Mesodermal cell (in vitro differentiated cells): ENCODE results near the gene EYA2.
"Not testable (repeated sequence)": the region's sequence is repeated elsewhere in the genome, so short reads cannot be mapped to it uniquely, and the experiment has no call there.

Source experiments
- H3K27ac ChIP-seq: 2 replicates; pipeline ENCODE4 v1.7.0; 2013; ENCODE audit warnings: mild to moderate bottlenecking, low read depth, low read length, moderate library complexity; ENCODE audit not compliant: severe bottlenecking
- H3K36me3 ChIP-seq: 2 replicates; pipeline ENCODE4 v1.7.1; 2013; ENCODE audit warnings: mild to moderate bottlenecking, low read length, moderate library complexity; ENCODE audit not compliant: control insufficient read depth, insufficient read depth
- H3K4me1 ChIP-seq: one replicate; pipeline ENCODE4 v1.7.1; 2013; ENCODE audit warnings: mild to moderate bottlenecking, low read length; ENCODE audit not compliant: insufficient read depth, control insufficient read depth, poor library complexity, severe bottlenecking
- H3K4me3 ChIP-seq: 2 replicates; pipeline ENCODE4 v1.7.0; 2013; ENCODE audit warnings: low read length, control low read depth, mild to moderate bottlenecking; ENCODE audit not compliant: insufficient read depth, poor library complexity, severe bottlenecking; ENCODE audit errors: extremely low read depth
- H3K9me3 ChIP-seq: 2 replicates; pipeline ENCODE4 v1.7.1; 2013; ENCODE audit warnings: mild to moderate bottlenecking, low read length, moderate library complexity; ENCODE audit not compliant: control insufficient read depth
- WGBS, 2 experiments: methylation state at CpG; one replicate each; pipeline ENCODE4 v1.1.5; 2013; ENCODE audit warnings: missing lambda C conversion rate in 2 of 2; ENCODE audit not compliant: insufficient coverage in 2 of 2; 5-methylcytosine and 5-hydroxymethylcytosine counted together

The EYA2 gene

DNA sequence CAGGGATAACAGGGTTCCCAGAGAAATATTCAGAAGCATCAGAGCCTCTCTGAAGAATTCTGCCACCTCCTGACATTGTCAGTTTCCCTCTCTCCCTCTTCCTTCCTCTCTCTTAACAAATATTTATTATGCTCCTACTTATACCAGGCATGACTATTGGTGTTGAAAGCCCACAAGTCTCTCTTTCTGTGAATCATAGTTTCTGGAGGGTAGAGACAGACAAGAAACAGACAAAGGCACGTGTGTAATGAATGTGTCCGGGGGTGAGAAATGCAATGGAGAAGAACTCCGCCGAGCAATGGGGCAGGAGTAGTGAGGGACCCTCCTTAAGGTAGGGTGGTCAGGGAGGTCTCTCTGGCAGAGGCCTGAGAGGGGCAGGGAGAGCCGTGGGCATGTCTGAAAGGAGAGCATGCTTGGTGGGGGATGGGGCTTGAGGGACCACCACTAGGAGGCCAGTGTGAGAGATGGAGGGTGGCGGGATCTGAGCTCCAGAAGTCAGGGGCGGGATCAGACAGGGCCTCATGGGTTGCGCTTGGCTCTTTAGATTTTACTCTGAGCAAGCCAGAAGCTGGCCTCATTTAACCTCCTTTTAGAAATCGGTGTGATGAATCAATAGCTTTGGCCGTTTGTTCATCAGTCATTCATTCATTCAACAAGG is 57.3 kb downstream of the EYA2 start:
- peaks cover 7% of the 10 kb centered on the region for H3K9me3 ChIP-seq
- 79 to 87% methylated on average over 9 to 10 of the region's 10 CpGs for WGBS, 2 experiments
- peaks cover 6% of the 10 kb centered on the region for H3K4me1 ChIP-seq
- no peak overlapping the region for H3K4me3 ChIP-seq
- H3K27ac ChIP-seq: no peak overlapping the region
- H3K36me3 ChIP-seq: no peaks in the 10 kb centered on the region

DNA sequence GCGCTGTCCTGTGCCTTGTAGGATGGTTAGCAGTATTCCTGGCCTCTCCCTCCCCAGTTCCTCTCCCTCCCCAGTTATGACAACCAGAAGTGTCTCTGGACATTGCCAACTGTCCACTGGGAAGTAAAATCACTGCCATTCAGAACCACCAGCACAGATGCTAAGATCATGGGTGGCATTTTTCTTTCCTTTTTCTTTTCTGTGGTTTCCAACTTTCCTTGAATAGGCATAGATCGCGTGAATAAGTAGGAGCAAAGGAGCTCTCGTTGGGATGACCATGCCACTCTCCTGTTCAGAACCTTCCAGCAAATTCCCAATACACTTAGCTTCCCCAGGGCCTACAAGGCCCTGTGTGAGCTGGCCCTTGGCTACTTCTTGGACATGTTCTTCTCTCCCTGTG is 59.0 kb downstream of the EYA2 start:
- Histone ChIP-seq H3K4me1 (peaks cover 6% of the 10 kb centered on the region), H3K4me3 (no peak overlapping the region), H3K9me3 (peaks cover 7% of the 10 kb centered on the region), H3K27ac (no peak overlapping the region), H3K36me3 (no peaks in the 10 kb centered on the region)
- 86 to 100% methylated on average over 1 to 2 of the region's 4 CpGs for whole genome bisulfite sequencing, 2 experiments

DNA sequence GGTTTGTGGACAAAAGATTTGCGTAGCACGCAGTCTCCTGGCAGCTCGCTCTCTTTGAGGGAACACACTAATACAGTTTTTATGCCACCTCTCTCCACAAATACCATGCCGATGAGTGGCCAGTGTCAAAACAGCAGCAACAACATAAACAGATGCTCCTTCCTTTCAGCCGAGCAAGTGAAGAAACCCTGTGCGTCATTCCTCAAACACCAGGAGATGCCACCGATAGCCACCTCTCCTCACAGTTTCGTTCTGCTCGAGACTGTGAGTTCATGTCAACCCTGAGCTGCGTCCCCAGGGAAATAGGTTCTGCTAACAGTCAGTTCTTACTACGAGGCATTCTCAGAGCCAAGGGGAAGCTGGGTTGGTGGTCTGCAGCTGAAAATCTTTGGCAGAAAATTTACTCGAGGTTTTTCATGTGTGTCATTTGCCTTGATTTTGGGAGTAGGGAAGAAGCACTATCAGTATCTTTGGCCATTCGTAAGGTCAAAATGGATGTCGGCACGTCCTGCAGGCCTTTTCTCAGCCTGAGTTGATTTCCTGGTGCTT is 59.9 kb downstream of the EYA2 start:
- Histone ChIP-seq H3K36me3 (no peaks in the 10 kb centered on the region), H3K9me3 (peaks cover 7% of the 10 kb centered on the region), H3K4me3 (no peak overlapping the region), H3K4me1 (peaks cover 9% of the 10 kb centered on the region), H3K27ac (peak overlapping the region; percentile 10)
- 80 to 83% methylated on average over 11 to 12 of the region's 15 CpGs for WGBS, 2 experiments

DNA sequence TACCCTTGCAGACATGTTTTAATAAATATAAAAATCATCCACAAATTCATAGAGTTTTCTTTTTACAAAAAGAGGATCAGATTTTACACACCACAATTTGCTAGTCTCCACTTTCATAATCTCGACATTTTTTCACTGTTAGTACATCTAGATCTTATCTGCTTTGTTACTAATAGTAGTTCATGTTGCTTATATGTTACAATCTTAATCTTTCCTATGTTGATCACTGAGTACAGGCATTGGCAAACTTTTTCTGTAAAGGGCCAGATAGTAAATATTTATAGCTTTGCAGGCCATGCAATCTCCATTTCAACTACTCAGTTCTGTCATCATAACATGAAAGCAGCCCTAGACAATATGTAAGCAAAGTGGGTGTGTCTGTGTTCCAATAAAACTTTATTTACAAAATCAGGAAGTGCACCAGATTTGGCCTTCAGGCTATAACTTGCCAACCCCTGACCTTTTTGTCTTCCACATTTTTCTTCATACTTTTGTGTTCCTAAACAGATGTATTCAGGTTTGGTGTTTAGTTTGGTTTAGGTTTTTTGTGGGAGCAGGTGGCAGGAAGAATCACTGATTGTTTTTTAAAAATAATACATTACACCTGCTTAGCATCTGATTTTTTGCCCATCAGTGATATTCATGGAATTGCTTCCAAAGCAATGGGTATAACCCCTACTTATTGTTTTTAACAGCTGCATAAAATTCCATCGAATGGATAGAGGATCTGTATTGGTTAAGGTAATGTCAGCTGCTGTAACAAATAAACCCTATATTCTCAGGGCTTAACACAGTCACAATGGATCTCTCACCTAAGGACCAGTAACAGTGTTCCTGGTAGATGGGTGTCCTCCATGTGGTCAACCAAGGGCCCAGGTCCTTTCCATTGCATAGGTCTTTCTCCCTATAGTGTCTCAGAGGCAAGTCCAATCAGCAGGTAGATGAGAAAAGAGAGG is 61.2 kb downstream of the EYA2 start:
- Histone ChIP-seq H3K9me3 (peaks cover 7% of the 10 kb centered on the region), H3K4me1 (peaks cover 9% of the 10 kb centered on the region), H3K36me3 (no peaks in the 10 kb centered on the region), H3K27ac (no peak overlapping the region), H3K4me3 (no peak overlapping the region)
- no CpG with 5 or more reads among the region's 2 CpGs for WGBS, 2 experiments

DNA sequence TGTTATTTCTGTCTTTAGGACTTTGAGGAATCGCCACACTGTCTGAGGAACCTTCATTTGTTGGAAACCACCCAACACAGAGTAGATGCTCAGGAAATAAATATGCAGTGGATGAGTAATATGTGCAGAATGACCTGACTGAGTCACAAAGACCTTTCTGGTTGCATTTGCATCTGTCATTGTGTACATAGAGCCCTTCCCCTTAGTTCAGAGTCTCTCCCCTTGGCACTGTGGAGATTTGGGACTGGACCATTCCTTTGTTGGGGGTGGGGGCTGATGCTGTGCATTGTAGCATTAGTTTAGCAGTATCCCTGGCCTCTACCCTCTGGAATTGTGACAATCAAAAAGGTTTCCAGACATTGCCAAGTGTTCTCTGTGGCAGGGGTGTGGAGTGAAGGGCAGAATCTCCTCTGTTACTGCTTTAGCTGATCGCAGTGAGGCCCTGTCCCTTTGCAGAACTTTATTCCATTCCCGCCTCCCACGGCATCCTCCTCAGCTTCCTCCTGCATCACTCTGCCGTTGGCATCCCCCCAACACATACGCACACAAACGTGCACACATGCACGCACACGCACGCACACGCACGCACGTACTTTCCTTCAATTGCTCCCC is 64.5 kb downstream of the EYA2 start:
- 88 to 94% methylated on average over 12 of the region's 13 CpGs for WGBS, 2 experiments
- Histone ChIP-seq H3K36me3 (no peaks in the 10 kb centered on the region), H3K4me1 (peaks cover 8% of the 10 kb centered on the region), H3K4me3 (no peak overlapping the region), H3K9me3 (peaks cover 7% of the 10 kb centered on the region), H3K27ac (no peak overlapping the region)

DNA sequence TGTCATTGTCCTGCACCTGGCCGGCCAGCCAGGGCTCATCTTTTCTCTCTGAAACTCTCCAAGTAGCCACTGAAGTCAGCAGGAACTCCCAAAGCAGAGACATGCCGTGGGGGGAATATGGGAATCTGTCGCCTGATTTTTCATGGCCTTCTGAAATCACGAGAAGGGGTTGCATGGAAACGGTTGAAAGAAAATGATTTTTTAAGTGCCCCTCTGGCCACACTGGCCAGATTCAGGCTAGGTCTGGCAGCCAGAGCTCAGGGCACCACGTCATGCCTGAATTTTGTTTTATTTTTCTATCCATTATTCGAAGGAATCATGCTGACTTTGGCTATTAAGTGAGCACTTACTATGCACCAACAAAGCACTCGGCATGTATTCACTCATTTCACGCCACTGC is 65.2 kb downstream of the EYA2 start:
- Histone ChIP-seq H3K9me3 (peaks cover 7% of the 10 kb centered on the region), H3K4me3 (no peak overlapping the region), H3K4me1 (peaks cover 3% of the 10 kb centered on the region), H3K27ac (no peak overlapping the region), H3K36me3 (no peaks in the 10 kb centered on the region)
- 92 to 99% methylated on average over 7 to 9 of the region's 9 CpGs for WGBS, 2 experiments

DNA sequence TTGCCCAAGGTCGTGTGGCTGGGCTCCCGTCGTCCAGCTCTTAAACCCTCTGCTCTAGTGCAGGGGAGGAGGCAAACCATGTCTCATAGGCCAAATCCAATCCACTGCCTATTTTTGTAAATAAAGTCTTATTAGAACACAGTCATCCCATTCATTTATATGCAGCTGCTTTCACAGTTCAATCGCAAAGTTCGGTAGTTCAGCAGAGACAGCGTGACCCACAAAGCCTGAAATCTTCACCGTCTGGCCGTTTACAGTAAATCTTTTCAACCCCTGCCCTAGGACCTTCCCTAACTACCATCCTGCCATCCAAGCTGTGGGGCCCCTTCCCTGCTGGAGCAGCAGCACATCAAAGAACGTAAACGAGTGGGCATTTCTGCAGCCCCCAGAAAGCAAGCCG is 65.9 kb downstream of the EYA2 start:
- H3K36me3 ChIP-seq: no peaks in the 10 kb centered on the region
- no peak overlapping the region for H3K4me3 ChIP-seq
- 66 to 77% methylated on average over 8 to 9 of the region's 11 CpGs for WGBS, 2 experiments

DNA sequence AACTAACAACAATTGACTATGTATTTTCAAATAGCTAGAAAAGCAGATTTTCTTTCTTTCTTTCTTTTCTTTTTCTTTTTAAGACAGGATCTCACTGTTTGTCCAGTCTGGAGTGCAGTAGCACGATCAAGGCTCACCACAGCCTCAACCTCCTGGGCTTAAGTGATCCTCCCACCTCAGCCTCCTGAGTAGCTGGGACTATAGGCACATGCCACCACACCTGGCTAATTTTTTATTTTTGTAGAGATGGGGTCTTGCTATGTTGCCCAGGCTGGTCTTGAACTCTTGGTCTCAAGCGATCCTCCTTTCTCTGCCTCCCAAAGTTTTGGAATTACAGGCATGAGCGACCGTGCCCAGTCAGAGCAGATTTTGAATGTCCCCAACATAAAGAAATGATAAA is 67.3 kb downstream of the EYA2 start:
- H3K27ac ChIP-seq, H3K4me1 ChIP-seq, H3K4me3 ChIP-seq, H3K36me3 ChIP-seq, H3K9me3 ChIP-seq: not testable (repeated sequence)
- 100% methylated on average over 1 of the region's 4 CpGs; no CpG with 5 or more reads in 1 of the 2 experiments for WGBS, 2 experiments

More for the DNA sequence above, 65.9 kb downstream of the EYA2 start:
- Histone ChIP-seq H3K9me3 (peaks cover 7% of the 10 kb centered on the region), H3K4me1 (peaks cover 3% of the 10 kb centered on the region), H3K27ac (no peak overlapping the region)

DNA sequence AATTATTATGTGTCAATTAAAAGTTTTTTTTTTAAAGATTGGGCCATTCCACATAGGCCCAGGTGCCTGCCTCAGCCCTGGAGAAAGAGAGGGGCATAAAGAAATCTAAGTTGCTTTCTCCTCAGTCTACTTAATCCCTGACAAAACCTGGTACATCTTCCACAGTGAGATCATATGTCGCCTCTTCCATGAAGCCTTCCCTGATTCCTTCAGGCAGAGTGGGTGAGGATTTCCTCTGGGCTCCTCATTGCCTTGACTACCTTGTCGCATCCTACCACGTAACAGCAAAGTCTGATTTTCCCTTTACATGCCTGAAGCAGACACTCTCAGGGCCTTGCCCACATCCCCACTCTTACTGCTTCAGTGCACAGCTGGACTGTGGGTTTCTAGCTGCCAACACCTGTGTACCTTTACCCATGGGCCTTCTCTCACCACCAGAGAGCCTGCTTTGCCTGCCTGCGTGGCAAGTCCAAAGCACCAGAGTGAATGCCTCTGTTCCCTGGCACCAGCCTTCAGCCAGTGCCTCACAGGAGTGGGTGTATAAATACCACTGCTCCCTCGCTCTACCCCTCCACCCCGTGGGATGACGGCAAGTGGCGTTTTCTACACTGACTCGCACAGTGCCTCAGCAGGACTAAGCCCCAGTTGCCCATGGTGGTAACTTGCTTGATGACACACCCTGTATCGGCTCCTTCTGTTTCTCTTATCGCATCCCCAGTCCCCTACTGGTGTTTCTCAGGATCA is 68.0 kb downstream of the EYA2 start:
- 73 to 75% methylated on average over 10 to 11 of the region's 11 CpGs for WGBS, 2 experiments
- Histone ChIP-seq H3K9me3 (no peaks in the 10 kb centered on the region), H3K36me3 (no peaks in the 10 kb centered on the region), H3K4me1 (peaks cover 3% of the 10 kb centered on the region), H3K4me3 (no peak overlapping the region), H3K27ac (no peak overlapping the region)

DNA sequence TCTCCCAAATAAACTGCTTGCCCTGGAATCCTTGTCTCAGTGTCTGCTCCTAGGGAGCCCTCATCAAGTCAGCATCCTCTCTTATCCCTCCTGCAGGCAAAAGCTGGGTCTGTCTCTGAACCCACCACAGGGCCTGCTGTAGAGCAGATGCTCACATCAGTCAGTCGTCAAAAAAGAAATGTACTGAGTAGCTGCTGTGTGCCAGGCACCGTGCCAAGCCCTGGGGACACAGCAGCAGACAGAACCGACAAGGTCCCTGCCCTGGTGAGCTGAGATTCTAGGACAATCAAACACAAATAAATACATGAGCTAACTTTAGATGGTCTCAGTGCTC is 68.5 kb downstream of the EYA2 start:
- Histone ChIP-seq H3K36me3 (no peaks in the 10 kb centered on the region), H3K9me3 (no peaks in the 10 kb centered on the region), H3K4me3 (no peak overlapping the region), H3K4me1 (peaks cover 3% of the 10 kb centered on the region), H3K27ac (no peak overlapping the region)
- 92 to 95% methylated on average over 2 to 3 of the region's 3 CpGs for WGBS, 2 experiments
